Activated CD4-positive, CD25-positive, alpha-beta regulatory T cell (primary cell): ENCODE results near the gene TBC1D5.
"Not testable (repeated sequence)": the region's sequence is repeated elsewhere in the genome, so short reads cannot be mapped to it uniquely, and the experiment has no call there.

Experiments used
- DNase-seq, 4 experiments: peaks; one replicate each; lab custom pipeline; 2025; lab: John Stamatoyannopoulos, UW

The TBC1D5 gene

DNA sequence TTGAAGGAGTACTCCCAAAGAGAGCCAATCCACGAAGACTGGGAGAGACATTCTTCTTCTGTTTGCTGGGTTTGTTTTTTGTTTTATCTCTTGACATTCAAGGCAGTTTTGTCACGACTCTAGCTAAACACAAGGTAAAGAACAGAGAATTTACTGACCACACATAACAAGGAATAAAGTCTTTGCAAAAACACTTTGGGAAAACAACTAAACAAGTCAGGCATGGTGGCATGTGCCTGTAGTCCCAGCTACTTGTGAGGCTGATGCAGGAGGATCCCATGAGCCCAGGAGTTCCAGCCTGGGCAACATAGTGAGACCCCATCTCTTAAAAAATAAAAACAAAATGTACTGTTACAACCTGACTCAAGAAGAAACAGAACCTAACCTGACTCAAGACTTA lies 28.0 kb downstream of the TBC1D5 start:
- DNase-seq = no peak

DNA sequence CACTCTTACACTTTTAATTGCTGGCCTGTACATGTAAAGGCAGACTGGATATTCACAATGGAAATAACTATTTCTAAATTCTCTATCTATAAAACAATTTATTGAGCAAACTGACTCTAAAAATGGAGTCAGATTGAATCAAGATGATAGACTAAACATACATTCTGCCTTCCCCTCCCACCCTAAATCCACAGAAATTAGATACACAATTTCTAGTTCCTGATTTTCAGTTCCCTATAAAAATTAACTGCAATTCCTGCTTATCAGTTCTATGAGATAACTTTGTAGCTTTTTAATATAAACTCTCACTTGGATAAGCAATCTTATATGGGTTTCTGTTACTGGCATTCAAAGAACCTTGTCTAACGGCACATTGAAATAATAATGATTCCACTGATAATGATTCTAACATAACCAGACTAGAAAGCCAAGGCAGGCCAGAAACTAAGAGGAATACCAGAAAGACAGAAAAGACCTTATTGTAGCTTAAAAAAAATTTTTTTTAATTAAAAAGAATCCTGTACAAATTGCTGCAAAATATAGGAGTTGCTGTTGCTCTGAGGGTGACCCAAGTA lies 33.1 kb downstream of the TBC1D5 start:
- no peak for DNase-seq

DNA sequence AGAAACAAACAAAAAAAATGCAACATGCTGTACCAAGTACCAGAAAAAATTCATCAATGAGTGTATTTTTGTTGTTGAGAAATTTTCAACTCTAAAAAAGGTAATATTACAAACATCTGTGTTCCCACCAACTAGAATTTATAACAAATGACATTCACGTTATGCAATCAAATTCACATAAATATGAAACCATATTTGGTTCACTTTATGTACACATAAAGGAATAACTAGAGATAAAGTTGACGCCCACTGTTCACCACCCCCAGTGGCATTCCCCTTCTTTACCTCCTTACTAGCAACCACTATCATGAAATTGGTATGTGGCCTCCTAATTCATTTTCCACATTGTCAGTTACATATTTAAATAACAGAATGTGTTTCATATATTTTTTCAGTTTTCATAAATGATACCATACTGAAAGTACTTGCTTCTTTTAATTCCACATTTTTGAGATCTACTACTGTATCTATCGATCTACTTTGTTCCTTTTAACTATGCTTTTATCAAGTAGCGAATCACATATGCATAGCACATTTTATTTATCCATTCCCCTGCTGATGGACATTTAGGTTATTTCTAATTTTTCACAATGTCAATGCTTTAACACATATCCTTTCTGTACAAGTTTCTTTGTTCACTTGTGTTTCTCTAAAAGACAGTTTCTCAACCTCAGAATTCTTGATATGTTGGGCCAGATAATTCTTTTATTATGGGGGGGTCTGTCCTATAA lies 34.5 kb downstream of the TBC1D5 start:
- no peak for DNase-seq

- DNase-seq = not testable (repeated sequence)
Observed at GRCh38 chr3:17705991-17706390, 36.4 kb downstream of the TBC1D5 start.

- DNase-seq = not testable (repeated sequence)
Observed at GRCh38 chr3:17699815-17700214, 42.6 kb downstream of the TBC1D5 start.

- not testable (repeated sequence) for DNase-seq
Observed at GRCh38 chr3:17695665-17696064, 46.8 kb downstream of the TBC1D5 start.

DNA sequence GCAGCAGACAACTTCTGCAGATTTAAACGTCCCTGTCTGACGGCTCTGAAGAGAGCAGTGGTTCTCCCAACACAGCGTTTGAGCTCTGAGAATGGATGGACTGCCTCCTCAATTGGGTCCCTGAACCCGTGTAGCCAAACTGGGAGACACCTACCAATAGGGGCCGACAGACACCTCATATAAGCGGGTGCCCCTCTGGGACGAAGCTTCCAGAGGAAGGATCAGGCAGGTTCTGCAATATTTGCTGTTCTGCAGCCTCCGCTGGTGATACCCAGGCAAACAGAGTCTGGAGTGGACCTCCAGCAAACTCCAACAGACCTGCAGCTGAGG lies 48.8 kb downstream of the TBC1D5 start:
- not testable (repeated sequence) for DNase-seq

- DNase-seq = peak in 2 of 4 experiments; percentile 9 to 20
Observed at GRCh38 chr3:17692846-17693669, 49.4 kb downstream of the TBC1D5 start.

DNA sequence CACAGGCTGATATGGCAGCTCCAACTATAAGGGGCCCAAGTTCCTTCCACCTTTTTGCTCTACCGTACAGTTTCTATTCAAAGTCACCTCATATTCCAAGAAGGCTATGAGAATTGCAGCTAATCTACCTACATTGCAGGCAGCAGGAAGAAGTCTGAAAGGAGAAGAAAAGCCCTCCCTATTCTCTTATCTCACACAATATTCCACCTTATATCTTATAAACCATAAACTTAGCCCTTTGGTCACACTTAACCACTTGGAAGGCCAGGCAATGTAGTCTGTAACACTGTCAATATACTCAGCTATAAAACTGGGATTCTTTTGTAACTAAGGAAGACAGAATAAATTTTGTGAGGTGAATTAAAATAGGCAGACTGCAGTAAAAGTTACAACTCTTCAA lies 54.9 kb downstream of the TBC1D5 start:
- no peak for DNase-seq

DNA sequence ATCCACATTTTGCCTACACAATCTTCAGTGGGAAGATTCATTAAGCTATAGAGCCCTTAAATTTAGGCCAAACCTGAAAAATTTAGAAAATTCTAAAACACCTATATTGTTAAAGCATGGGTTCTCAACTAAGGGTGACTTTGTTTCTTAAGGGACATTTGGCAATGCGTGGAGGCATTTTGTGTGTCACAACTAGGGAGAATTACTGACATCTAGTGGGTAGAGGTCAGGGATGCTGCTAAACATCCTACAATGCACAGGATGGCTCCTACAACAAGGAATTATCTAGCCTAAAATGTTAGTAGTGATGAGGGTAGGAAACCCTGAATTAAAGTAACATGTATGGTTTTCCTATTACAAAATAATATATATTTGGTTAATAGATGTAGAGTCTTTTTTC lies 55.8 kb downstream of the TBC1D5 start:
- no peak for DNase-seq

GRCh38 chr3:17683542-17684207 lies 58.8 kb downstream of the TBC1D5 start:
- no peak for DNase-seq

DNA sequence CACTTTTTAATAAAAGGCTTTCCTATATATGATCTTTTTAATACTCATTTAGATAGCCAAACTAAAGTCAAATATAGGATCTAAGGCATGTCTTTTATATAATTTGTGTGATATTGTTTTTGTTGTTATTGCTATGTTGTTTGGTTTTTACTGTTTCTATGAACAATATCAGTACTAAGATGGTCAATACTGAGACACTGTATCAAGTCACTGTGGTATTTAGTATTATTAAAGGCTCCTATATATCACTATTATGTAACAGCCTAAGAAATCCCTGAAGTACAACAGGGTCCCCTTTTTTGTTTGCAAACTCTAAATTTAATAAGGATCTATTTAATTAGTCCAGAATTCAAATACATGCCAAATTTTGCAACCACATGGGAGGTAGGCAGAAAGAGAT lies 61.9 kb downstream of the TBC1D5 start:
- DNase-seq = no peak

GRCh38 chr3:17678116-17678741 lies 64.2 kb downstream of the TBC1D5 start:
- DNase-seq = no peak

DNA sequence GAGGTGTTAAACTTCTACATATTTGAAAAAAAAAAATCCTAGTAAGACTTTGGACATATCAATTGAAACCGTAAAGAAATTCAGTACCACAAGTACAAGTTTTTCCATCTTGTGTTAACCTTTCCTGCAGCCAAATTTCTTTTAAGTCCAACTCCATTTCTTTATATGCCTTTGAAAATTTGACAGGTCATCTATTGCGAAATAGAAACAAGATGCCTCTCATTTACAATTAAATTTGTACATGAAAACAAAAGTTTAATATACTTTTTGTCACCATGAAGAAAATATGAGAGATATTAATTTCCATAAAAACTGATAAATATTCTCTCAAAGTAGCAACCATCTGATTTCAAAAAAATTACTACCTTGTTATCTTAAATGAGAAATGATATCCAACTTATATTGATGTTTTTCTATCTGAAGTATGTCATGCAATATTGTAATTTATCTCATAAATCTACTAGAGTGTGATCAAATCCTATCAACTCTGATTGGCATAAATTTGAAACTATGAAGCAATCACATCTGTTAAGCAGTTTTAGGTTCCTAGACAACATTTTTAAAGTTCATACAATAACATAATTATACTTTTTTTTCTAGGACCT lies 68.2 kb downstream of the TBC1D5 start:
- no peak for DNase-seq

DNA sequence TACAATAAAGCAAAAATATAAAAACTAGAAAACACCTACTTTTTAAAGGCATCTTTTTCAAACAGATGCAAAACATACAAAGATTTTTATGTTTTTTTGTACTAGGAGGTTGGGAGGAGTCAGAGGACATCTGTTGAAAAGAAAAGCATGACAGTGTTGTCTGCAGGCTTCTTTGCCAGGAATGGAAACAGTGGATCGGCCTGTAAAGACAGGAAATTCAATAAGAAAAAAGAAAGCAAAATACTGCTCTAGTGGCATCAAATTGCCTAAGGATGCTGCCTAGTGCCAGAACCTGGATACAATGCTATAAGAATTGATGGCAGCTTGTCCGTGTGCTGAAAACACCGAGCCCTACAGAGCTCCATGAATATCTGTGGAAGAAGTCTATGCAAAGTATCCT lies 69.9 kb downstream of the TBC1D5 start:
- DNase-seq = no peak

- DNase-seq = no peak
Observed at GRCh38 chr3:17670749-17671148, 71.7 kb downstream of the TBC1D5 start.

- DNase-seq = no peak
Observed at GRCh38 chr3:17664923-17665322, 77.5 kb downstream of the TBC1D5 start.

DNA sequence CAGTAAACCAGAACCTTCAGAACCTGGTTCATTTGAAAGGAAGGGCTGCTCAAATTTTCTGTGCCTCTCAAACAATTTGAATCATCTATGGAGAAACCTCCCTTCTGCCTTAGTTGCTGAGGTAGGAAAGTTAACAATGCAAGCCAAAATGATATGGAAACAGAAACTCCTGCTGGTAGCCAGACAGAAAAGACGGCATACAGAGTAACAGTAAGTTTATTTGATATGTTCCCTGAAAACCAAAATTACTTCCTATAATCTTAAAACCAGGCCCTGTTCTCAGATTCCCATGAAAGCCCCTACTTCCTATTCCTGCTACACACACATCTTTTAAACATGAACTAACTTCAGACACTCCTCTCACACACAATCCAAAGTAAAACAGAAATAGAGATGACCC lies 86.2 kb downstream of the TBC1D5 start:
- no peak for DNase-seq

DNA sequence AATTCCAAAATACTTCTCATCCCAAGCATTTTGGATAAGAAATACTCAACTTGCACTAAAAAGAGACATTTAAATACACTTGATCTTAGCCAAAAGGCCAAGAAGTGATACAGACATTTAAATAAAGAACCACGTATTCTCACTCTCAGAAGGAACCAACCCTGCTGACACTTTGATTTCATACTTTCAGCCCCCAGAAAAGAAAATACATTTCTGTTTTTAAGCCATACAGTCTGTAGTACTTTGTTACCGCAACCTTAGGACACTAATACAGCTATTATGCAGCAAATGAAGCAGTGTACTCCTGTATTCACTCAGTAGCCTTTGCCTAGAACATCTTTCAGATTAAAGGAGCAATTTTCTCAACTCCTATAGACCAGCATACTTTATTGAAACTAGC lies 86.7 kb downstream of the TBC1D5 start:
- DNase-seq = no peak

GRCh38 chr3:17649748-17650147 lies 92.7 kb downstream of the TBC1D5 start:
- DNase-seq = not testable (repeated sequence)

GRCh38 chr3:17648630-17649355 lies 93.6 kb downstream of the TBC1D5 start:
- not testable (repeated sequence) for DNase-seq
